IPS-18c (cell line): ENCODE measurements around the gene SETD2.

Experiments used
- H3K4me3 ChIP-seq: 2 replicates; pipeline ENCODE4 v1.7.0; 2013; ENCODE audit warnings: low read depth, mild to moderate bottlenecking, low read length, moderate library complexity; ENCODE audit not compliant: insufficient read depth
- H3K9me3 ChIP-seq: one replicate; pipeline ENCODE4 v1.6.1; 2013; ENCODE audit warnings: mild to moderate bottlenecking, low read length, moderate library complexity; ENCODE audit not compliant: control insufficient read depth, insufficient read depth

The SETD2 gene

DNA sequence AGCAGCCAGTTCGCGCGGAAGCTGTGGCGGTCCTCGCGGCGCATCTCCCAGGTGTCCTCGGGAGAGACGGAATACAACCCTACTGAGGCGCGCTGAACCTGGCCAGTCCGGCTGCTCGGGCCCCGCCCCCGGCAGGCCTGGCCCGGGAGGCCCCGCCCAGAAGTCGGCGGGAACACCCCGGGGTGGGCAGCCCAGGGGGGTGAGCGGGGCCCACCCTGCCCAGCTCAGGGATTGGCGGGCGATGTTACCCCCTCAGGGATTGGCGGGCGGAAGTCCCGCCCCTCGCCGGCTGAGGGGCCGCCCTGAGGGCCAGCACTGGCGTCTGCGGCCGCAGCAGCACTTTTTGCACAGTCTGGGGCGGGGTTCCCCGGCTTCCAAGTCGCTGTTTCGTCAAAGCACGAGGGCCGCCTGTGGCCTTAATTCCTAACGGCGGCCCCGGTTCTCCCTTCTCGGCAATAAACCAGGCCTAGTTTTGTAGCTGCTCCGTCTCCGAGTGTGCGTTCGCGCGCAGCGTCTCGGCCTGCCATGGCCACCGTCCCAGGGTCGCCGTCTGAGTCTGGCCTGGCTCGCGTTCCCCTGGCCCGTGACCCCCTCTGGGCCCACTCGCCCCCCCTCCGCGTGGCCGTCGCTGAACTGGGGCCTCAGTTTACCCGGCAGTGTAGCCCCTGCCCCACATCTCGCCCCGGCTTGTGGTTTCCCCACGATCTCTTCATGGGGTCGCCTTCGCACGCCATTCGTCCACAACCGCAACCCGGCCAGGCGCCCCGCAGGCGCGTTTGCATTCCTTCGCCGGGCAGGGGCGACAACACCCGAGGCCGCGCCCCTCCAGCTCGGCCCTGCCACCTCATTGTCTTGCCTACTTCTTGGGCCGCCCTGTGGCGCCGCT lies 154.4 kb downstream of the SETD2 start:
- Histone ChIP-seq H3K9me3 (no peaks in the 10 kb centered on the region), H3K4me3 (peak overlapping the region; percentile 71)

DNA sequence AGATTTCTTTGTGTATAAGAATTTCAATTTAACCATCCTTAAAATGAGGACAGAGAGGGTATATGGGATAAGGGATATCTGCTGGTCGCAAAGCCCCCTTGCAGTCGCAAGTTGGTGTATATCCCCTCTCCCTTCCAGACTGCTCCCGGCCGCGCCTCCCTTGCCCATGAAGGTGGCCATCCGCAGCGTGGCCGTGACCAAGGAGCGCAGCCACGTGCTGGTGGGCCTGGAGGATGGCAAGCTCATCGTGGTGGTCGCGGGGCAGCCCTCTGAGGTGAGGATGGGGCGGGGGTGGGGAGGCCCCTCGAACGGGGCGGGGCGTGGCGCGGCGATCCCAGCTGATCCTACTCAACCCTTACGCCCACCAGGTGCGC lies 155.1 kb downstream of the SETD2 start:
- H3K9me3 ChIP-seq, result no peaks in the 10 kb centered on the region
- H3K4me3 ChIP-seq, result peak overlapping the region; percentile 71

DNA sequence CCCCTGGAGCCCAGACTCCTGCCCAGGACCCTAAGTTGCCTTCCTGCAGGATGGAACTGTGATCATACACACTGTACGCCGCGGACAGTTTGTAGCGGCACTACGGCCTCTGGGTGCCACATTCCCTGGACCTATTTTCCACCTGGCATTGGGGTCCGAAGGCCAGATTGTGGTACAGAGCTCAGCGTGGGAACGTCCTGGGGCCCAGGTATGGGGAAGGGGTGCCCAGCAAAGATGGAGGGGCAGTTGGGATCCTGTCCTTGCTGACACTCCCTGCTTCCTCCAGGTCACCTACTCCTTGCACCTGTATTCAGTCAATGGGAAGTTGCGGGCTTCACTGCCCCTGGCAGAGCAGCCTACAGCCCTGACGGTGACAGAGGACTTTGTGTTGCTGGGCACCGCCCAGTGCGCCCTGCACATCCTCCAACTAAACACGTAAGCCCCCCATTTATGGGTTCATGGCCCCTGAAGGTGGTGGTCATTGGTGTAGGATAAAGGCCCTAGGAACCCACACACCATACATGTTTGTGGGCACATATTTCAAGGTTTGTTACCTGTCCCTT lies 155.6 kb downstream of the SETD2 start:
- Histone ChIP-seq H3K9me3 (no peaks in the 10 kb centered on the region), H3K4me3 (peak overlapping the region; percentile 71)

DNA sequence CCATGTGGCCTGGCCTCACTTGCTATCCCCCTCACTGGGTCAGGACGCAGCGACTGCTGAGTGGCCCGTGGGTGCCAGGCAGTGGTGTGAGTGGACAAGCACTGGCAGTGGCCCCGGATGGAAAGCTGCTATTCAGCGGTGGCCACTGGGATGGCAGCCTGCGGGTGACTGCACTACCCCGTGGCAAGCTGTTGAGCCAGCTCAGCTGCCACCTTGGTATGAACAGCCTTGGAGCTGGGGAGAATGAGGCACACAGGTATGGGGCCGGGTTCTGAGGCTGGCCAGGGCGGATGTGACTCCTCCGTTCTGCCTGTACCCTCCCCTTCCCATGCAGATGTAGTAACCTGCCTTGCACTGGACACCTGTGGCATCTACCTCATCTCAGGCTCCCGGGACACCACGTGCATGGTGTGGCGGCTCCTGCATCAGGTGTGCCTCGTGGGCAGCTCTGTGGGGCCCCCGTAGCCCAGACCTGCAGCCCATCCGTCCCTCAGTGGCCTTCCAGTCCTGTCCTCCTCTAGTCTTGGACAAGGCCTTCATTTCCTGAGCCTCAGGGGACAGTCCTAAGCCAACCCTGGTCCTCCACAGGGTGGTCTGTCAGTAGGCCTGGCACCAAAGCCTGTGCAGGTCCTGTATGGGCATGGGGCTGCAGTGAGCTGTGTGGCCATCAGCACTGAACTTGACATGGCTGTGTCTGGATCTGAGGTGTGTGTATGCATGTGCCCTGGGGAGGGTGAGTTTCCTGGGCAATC lies 156.3 kb downstream of the SETD2 start:
- Histone ChIP-seq H3K4me3 (no peak overlapping the region), H3K9me3 (no peaks in the 10 kb centered on the region)

DNA sequence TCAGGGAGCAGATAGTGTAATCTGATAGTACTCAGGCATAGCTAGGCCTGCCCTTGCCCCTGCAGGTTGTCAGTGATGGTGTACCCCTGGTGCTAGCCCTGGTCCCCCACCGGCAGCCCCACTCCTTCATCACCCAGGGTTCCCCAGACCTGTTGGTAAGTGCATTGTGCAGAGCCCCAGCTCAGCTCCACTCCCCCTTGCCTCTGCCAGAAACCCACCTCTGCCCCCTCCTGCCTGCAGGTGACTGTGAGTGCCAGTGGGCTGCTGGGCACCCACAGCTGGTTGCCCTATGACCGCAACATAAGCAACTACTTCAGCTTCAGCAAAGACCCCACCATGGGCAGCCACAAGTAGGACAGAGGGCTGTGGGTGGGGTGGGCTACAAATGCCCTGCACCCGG lies 156.9 kb downstream of the SETD2 start:
- Histone ChIP-seq H3K4me3 (no peak overlapping the region), H3K9me3 (no peaks in the 10 kb centered on the region)

DNA sequence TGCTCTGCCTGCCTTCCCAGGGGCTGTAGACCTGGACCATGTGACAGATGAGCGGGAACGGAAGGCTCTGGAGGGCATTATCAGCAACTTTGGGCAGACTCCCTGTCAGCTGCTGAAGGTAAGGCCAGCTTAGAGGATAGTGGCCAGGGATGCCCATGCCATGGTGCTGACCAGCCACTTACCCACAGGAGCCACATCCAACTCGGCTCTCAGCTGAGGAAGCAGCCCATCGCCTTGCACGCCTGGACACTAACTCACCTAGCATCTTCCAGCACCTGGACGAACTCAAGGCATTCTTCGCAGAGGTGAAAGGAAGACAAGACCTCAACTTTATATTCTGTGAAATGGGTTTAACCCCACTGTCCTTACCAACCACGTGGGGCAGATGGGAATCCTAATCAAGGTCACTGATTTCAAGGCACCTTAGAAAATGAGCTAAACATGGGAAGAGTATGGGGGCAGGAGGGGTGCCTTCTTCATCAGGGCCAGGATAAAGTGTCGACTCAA lies 157.7 kb downstream of the SETD2 start:
- no peak overlapping the region for H3K4me3 ChIP-seq
- no peaks in the 10 kb centered on the region for H3K9me3 ChIP-seq

DNA sequence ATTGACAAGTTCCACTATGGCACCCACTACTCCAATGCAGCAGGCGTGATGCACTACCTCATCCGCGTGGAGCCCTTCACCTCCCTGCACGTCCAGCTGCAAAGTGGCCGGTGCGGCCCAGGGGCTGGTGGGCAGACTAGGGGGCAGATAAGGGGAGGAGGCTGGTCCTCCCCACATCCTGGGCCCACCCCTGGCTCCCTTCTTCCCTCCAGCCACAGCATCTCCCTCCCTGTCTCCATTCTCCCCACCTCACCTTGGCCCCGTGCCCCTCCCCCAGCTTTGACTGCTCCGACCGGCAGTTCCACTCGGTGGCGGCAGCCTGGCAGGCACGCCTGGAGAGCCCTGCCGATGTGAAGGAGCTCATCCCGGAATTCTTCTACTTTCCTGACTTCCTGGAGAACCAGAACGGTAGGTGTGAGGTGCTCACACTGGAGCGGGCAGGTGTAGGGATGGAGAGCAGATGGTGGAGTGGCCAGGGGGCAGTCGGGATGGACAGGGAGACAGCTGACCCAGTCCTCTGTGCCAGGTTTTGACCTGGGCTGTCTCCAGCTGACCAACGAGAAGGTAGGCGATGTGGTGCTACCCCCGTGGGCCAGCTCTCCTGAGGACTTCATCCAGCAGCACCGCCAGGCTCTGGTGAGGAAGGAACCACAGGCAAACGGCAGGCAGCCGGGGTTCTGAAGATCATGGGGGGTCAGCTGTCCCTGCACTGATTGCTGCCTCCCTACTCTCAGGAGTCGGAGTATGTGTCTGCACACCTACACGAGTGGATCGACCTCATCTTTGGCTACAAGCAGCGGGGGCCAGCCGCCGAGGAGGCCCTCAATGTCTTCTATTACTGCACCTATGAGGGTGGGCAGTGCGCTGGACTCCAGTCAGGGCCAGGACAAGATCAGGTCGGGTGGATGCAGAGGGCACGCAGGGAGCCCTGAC lies 158.4 kb downstream of the SETD2 start:
- Histone ChIP-seq H3K9me3 (no peaks in the 10 kb centered on the region), H3K4me3 (no peak overlapping the region)

DNA sequence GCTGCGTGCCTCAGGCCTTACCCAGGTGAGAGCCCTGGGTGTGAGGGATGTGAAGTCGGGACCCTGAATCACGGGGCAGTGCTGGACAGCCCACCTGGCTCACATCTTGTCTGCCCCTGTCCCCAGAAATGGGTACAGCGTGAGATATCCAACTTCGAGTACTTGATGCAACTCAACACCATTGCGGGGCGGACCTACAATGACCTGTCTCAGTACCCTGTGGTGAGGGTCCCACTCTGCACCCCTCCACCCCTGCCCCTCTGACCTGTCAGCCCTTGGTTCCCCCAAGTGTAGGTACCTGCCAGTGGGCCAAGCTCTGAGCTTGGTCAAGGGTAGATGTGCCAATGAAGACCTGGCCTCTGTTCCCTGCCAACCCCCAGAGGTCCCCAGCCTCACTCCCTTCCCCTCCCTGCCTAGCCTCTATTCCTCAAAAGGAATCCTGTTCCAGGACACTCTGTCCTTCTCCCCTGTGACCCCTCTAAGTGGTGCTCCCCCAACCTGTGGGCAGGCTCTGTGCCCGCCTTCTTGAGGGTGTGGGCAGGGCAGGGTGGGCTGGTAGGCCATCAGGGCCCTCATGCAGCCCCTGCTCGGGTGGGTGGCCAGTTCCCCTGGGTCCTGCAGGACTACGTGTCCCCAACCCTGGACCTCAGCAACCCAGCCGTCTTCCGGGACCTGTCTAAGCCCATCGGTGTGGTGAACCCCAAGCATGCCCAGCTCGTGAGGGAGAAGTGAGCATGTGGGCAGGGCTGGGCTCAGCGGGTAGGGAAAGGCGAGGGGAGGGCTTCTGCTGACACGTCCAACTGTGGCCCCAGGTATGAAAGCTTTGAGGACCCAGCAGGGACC lies 159.3 kb downstream of the SETD2 start:
- Histone ChIP-seq H3K9me3 (no peaks in the 10 kb centered on the region), H3K4me3 (no peak overlapping the region)

DNA sequence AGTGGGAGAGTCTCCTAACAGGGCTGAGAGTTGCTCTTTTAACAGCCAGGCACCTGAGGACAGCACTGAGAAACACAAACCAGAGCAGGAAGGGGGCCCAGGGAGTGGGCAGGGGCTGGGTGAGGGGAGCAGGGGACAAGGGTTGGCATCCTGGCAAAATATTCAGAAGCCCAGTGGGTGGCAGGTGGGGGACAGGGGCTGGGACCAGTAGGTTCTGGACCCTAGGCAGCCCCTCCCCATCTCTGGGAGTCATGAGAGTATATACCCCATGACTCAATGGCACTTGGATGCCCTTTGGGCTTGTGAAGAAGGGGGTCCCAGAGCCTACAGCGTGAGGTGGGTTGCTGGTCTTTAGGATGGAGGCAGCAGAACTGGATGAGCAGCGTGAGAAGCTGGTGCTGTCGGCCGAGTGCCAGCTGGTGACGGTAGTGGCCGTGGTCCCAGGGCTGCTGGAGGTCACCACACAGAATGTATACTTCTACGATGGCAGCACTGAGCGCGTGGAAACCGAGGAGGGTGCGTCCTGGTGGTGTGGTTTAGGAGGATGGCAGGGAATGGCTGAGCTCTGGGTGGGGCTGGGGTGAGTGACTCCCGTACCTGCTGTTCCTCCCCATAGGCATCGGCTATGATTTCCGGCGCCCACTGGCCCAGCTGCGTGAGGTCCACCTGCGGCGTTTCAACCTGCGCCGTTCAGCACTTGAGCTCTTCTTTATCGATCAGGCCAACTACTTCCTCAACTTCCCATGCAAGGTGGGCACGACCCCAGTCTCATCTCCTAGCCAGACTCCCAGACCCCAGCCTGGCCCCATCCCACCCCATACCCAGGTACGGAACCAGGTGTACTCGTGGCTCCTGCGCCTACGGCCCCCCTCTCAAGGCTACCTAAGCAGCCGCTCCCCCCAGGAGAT lies 160.2 kb downstream of the SETD2 start:
- Histone ChIP-seq H3K4me3 (no peak overlapping the region), H3K9me3 (no peaks in the 10 kb centered on the region)

DNA sequence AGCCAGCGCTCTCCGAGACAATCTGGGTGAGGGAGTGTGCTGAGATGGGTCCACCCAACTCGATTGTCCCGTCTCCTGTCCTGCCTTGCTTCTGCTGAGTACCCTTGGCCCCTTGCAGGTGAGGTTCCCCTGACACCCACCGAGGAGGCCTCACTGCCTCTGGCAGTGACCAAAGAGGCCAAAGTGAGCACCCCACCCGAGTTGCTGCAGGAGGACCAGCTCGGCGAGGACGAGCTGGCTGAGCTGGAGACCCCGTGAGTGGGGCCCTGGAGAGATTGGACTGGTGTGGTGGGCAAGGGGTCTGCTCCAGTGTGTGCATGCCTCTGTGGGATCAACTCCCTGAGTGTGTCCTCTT lies 160.9 kb downstream of the SETD2 start:
- no peaks in the 10 kb centered on the region for H3K9me3 ChIP-seq

DNA sequence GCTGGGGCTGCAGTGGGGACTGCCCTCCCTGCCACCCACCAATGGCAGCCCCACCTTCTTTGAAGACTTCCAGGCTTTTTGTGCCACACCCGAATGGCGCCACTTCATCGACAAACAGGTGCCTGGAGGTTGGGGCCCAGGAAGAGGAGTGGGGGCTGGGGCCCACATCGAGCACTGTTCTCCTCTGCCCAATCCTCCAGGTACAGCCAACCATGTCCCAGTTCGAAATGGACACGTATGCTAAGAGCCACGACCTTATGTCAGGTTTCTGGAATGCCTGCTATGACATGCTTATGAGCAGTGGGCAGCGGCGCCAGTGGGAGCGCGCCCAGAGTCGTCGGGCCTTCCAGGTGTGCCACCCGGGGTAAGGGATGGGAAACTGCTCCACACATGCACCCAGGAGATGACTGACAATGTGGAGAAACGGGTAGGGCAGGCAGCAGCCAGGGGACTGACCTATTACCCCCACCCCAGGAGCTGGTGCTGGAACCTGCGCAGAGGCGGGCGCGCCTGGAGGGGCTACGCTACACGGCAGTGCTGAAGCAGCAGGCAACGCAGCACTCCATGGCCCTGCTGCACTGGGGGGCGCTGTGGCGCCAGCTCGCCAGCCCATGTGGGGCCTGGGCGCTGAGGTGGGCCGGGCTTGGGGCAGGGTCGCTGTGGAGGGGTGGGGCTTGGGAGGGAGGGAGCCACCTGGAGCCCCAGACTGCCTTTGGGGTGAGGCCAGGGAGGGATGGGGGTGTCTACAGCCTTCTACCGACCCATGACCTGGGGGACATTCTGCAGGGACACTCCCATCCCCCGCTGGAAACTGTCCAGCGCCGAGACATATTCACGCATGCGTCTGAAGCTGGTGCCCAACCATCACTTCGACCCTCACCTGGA lies 161.5 kb downstream of the SETD2 start:
- Histone ChIP-seq H3K4me3 (no peak overlapping the region), H3K9me3 (no peaks in the 10 kb centered on the region)

More for the DNA sequence above, 160.9 kb downstream of the SETD2 start:
- no peak overlapping the region for H3K4me3 ChIP-seq

DNA sequence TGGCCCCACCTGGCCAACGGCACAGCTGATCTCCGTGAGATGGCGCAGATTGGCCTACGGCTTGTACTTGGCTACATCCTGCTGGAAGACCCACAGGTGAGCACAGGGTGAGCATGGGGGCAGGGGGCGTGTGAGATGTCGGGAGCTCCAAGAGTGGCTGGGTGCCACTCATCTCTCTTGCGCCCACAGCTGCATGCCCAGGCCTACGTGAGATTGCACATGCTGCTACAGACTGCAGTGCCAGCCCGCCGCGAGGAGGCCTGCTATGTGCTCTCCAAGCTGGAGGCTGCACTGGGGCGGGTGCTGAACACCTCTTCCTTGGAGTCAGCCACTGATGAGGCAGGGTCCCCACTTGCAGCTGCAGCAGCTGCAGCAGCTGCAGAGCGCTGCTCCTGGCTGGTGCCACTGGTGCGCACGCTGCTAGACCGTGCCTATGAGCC lies 162.2 kb downstream of the SETD2 start:
- no peaks in the 10 kb centered on the region for H3K9me3 ChIP-seq
- no peak overlapping the region for H3K4me3 ChIP-seq

DNA sequence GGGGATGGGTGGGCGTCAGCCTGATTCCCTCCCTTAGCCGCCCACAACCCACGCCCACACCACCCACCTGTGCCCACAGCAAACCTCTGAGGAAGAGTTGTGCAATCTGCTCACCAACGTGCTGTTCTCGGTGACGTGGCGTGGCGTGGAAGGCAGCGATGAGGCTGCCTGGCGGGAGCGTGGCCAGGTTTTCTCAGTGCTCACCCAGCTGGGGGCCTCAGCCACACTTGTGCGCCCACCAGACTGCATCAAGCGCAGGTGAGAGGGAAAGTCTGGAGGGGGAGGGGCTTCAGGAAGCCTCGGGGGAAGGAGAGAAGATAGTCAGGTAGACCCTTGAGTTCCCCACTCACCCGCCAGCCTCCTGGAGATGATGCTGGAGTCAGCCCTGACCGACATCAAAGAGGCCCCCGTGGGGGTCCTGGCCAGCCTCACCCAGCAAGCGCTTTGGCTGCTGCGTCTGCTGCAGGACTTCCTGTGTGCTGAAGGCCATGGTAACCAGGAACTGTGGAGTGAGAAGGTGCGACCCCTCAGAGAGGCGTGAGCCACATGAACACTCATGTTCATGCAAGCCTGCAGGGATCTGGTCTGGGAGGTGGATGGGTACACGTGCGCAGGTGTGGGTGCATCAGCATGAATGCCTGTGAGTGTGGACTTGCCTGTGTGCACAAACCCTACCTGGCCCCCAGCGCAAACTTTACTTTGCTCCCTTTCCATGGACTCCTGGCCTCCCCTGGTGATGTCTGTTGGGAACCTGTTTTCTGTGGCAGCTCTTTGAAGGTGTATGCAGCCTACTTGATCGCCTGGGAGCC lies 162.8 kb downstream of the SETD2 start:
- no peak overlapping the region for H3K4me3 ChIP-seq
- H3K9me3 ChIP-seq, result no peaks in the 10 kb centered on the region
